Muscle of leg (tissue), 11 donors: ENCODE measurements around the gene HEBP1. TPM values are rescaled to one million over a fixed set of nuclear protein-coding genes. Genes with fewer than 3 reads are reported as not detected.

ENCODE experiments used
- DNase-seq: peaks from one replicate; pipeline ENCODE4 v3.0.0; 2013
- H3K27ac ChIP-seq: one replicate; pipeline ENCODE4 v1.5.1; 2013; ENCODE audit warnings: mild to moderate bottlenecking, low read length, control low read depth
- H3K27me3 ChIP-seq: one replicate; pipeline ENCODE4 v1.6.1; 2013; ENCODE audit warnings: low read length; ENCODE audit not compliant: control insufficient read depth, insufficient read depth
- H3K36me3 ChIP-seq: one replicate; pipeline ENCODE4 v1.6.1; 2013; ENCODE audit warnings: low read length; ENCODE audit not compliant: control insufficient read depth, insufficient read depth
- H3K4me1 ChIP-seq: one replicate; pipeline ENCODE4 v1.6.1; 2013; ENCODE audit warnings: low read length; ENCODE audit not compliant: control insufficient read depth, insufficient read depth
- H3K4me3 ChIP-seq: one replicate; pipeline ENCODE4 v1.5.1; 2013; ENCODE audit warnings: low read length, control low read depth
- H3K9me3 ChIP-seq: replicated peaks from 2 replicates; pipeline ENCODE4 v1.6.1; 2013; ENCODE audit warnings: low read depth, low read length; ENCODE audit not compliant: control insufficient read depth
- WGBS: methylation state at CpG from one replicate; pipeline ENCODE4 v1.1.5; 2013; ENCODE audit warnings: missing lambda C conversion rate; ENCODE audit not compliant: insufficient coverage; 5-methylcytosine and 5-hydroxymethylcytosine counted together
- polyA plus RNA-seq, 8 donors: library from polyadenylated mRNA; unstranded; fragments of 120-200 nt; gene quantifications; one replicate each; pipeline versions ENCODE4 v1.2.1 to v1.2.3, GENCODE V29; 2013; ENCODE audit warnings: inconsistent platforms in 1 of 8, low replicate concordance in 1 of 8; ENCODE audit not compliant: insufficient read length in 8 of 8, insufficient read depth in 1 of 8
- total RNA-seq: library from RNA; stranded (reverse); fragments of 120-200 nt; gene quantifications from one replicate; pipeline ENCODE4 v1.2.4, GENCODE V29; 2013

HEBP1 gene
- total and polyA plus RNA-seq, 9 donors, result 13.9 to 63.2 (median 47.0) TPM

- WGBS, result 96% methylated on average over 3 of the region's 4 CpGs
- H3K27me3 ChIP-seq, result no peaks in the 10 kb centered on the region
- no peaks in the 10 kb centered on the region for H3K9me3 ChIP-seq
- peaks cover 9% of the 10 kb centered on the region for H3K36me3 ChIP-seq
- no peak overlapping the region for H3K4me3 ChIP-seq
- H3K27ac ChIP-seq, result no peak overlapping the region
- no peak for DNase-seq
- H3K4me1 ChIP-seq, result no peaks in the 10 kb centered on the region
Measured at GRCh38 chr12:12993367-12993766, 6.7 kb downstream of the HEBP1 start.

DNA sequence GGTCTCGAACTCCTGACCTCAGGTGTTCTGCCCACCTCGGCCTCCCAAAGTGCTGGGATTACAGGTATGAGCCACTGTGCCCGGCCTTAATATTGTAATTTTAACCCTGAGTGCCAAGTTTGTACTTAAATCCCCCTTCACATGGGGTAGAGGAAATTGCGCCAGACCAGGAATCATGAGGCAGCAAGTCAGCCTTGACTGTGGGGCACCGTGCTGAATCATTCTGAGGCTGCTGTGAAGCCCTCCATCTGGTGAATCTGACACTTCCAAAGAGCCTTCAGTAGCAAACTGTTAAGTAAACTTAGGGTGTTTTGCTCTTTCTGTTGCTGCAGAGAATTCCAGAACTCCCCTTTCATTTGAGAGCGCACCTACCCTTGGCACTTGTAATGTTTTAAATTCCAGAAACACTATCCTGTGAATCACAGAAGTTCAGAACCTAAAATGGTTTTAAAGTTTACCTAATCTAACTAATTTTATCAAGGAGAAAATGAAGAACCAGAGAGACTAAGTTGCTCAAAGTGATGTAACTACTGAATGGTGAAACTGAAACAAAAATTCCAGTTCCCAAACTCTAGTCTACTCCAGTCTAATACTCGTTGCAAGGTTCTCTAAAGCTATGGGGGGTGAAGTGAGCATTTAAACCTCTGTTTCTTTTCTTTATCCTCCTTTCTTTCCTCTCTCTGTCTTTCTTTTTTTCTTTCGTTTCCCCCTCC, 7.5 kb downstream of the HEBP1 start:
- H3K4me3 ChIP-seq, result no peak overlapping the region
- H3K27me3 ChIP-seq, result no peaks in the 10 kb centered on the region
- H3K4me1 ChIP-seq, result no peaks in the 10 kb centered on the region
- WGBS, result 20% methylated on average over 1 of the region's 8 CpGs
- peak; percentile 51 for DNase-seq
- H3K27ac ChIP-seq, result peak overlapping the region; percentile 59
- peaks cover 11% of the 10 kb centered on the region for H3K36me3 ChIP-seq
- no peaks in the 10 kb centered on the region for H3K9me3 ChIP-seq

- 57% methylated on average over 6 of the region's 7 CpGs for WGBS
- DNase-seq, result no peak
Measured at GRCh38 chr12:12990700-12991468, 9.2 kb downstream of the HEBP1 start.

DNA sequence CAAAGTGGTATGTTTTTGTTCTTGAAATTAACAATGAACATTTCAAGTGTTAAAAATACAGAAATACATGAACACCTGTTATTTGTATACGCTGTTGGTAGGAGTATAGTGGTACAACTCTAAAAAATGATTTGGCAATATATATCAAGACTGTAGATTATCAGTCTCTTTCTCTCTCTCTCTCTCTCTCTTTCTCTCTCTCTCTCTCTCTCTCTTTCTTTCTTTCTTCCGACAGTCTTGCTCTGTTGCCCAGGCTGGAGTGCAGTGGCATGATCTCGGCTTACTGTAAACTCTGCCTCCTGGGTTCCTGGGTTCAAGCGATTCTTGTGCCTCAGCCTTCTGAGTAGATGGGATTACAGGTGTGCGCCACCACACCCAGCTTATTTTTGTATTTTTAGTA, 12.6 kb downstream of the HEBP1 start:
- WGBS, result no CpG with 5 or more reads among the region's 5 CpGs
- no peak for DNase-seq
- Histone ChIP-seq H3K4me3 (no peak overlapping the region), H3K36me3 (peaks cover 29% of the 10 kb centered on the region), H3K4me1 (no peaks in the 10 kb centered on the region), H3K9me3 (no peaks in the 10 kb centered on the region), H3K27me3 (no peaks in the 10 kb centered on the region), H3K27ac (no peak overlapping the region)

More at GRCh38 chr12:12990700-12991468, 9.2 kb downstream of the HEBP1 start:
- Histone ChIP-seq H3K9me3 (no peaks in the 10 kb centered on the region), H3K4me1 (no peaks in the 10 kb centered on the region), H3K27me3 (no peaks in the 10 kb centered on the region), H3K36me3 (peaks cover 28% of the 10 kb centered on the region), H3K27ac (no peak overlapping the region), H3K4me3 (no peak overlapping the region)

DNA sequence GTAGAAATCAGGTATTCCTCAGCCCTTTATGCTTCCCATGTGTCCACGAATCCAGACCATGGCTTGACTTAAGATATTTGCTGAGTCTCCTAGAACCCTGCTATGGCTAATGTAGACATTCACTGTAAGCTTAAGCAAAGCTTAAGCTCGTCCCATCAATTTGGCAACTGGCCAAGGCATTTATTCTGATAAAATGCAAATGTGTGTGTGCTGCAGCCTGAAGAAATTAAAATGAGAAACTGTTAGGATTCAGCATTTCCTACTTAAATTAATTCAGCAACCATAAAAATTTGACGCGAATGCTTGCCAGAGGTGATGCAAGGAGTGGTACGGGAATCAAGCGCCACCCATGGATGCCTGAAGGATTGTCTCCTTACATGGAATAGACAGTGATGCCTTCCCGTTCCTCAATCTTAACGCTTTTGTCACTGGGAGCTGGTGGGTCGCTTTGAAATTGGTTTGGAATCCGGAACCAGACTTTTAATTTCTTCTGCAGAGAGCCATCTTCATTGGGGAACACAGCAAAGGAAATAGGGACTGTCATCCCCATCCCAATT, 13.2 kb downstream of the HEBP1 start:
- Histone ChIP-seq H3K36me3 (peaks cover 29% of the 10 kb centered on the region), H3K9me3 (no peaks in the 10 kb centered on the region), H3K4me3 (no peak overlapping the region), H3K27ac (no peak overlapping the region), H3K27me3 (no peaks in the 10 kb centered on the region), H3K4me1 (no peaks in the 10 kb centered on the region)
- WGBS, result 90% methylated on average over 6 of the region's 10 CpGs
- DNase-seq, result no peak

DNA sequence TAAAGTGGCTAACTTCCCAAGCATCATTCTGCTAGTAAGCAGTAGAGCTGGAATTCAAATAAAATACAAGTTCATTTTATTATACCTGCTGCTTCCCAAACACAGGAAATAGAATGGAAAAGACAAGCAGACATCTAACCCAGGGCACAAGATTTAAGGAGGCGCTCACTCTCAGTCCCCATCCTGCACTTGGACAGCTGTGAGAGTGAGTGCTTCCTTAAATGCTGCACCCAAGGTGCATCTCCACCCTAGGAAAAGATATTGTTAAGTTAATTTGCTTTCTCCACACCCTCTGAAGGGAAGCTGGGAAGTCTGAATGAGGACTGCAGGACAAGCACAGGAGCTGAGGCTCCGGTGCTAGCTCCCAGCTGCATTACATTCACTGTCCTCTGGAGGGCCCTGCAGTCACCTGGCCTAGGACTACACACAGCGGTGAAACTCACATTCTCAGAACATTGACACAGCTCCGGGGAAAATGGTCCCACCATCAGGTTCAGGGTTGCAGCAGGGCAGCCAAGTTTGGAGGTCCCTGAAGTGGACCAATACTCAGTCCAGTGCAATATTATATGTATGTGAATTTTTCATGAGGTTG, 14.2 kb downstream of the HEBP1 start:
- Histone ChIP-seq H3K36me3 (peaks cover 33% of the 10 kb centered on the region), H3K4me3 (no peak overlapping the region), H3K27ac (no peak overlapping the region), H3K4me1 (no peaks in the 10 kb centered on the region), H3K9me3 (no peaks in the 10 kb centered on the region), H3K27me3 (no peaks in the 10 kb centered on the region)
- WGBS, result 58% methylated on average over 2 of the region's 4 CpGs
- no peak for DNase-seq

- H3K36me3 ChIP-seq, result peaks cover 31% of the 10 kb centered on the region
- H3K4me3 ChIP-seq, result no peak overlapping the region
- DNase-seq, result no peak
- peaks cover 9% of the 10 kb centered on the region for H3K4me1 ChIP-seq
- no peaks in the 10 kb centered on the region for H3K9me3 ChIP-seq
- WGBS, result no CpG with 5 or more reads among the region's 5 CpGs
- H3K27me3 ChIP-seq, result no peaks in the 10 kb centered on the region
- H3K27ac ChIP-seq, result no peak overlapping the region
Measured at GRCh38 chr12:12984149-12984548, 15.9 kb downstream of the HEBP1 start.

DNA sequence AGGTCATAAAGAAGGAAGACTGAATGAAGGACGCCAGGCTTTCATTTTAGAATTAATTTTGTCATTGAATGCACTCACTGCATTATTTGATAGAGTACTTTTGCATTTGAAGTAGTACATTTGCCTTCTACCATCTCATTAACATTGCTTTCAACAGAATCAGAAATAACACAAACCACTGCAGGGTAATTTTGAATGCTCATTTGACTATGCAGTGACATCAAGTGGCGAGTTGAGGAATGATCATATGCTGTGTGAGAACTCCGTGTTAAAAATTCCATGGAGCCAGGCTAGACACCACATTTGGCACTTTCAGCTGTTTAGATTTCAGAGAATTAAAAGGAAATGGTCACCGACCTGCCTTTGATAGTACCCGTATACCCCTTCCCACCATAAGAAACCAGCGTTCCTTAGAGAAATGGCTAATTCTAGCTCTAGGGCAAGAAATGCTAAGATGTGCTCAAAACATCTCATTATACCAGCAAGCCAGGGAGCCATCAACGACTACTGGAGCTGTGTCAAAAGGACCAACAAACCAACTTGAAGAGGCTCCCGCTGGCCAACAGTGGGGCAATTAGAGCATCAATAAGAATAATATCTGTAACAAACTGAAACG, 16.5 kb downstream of the HEBP1 start:
- no peaks in the 10 kb centered on the region for H3K9me3 ChIP-seq
- WGBS, result no CpG with 5 or more reads among the region's 9 CpGs
- H3K4me1 ChIP-seq, result peaks cover 11% of the 10 kb centered on the region
- H3K27me3 ChIP-seq, result no peaks in the 10 kb centered on the region
- peak; percentile 70 for DNase-seq
- H3K4me3 ChIP-seq, result no peak overlapping the region
- peaks cover 29% of the 10 kb centered on the region for H3K36me3 ChIP-seq
- H3K27ac ChIP-seq, result no peak overlapping the region

DNA sequence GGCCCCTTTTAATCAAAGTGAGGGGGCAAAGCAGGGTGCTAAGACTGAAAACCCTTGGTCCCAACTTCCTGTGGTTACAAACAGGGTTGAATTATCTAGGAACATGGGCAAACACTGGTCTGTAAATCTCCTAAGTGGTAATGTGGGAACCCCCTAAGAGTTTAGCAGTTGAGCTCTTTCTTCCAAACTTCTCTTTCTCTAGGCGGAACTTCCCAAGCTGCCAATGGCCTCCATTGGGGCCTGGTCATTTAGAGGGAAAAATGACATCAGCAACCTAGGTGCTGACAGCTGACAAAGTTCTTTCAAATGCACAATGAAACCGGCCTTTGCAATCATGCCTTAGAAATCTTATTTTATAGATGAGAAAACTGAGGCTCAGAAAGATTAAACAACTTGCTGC, 17.7 kb downstream of the HEBP1 start:
- H3K36me3 ChIP-seq, result peaks cover 25% of the 10 kb centered on the region
- WGBS, result no CpG with 5 or more reads among the region's 2 CpGs
- H3K27me3 ChIP-seq, result no peaks in the 10 kb centered on the region
- H3K4me3 ChIP-seq, result no peak overlapping the region
- H3K9me3 ChIP-seq, result no peaks in the 10 kb centered on the region
- no peak overlapping the region for H3K27ac ChIP-seq
- peaks cover 11% of the 10 kb centered on the region for H3K4me1 ChIP-seq
- no peak for DNase-seq
